Right lobe of liver (tissue), 6 donors: ENCODE results near the gene ARID5B. TPM values are rescaled to one million over a fixed set of nuclear protein-coding genes. Genes with fewer than 3 reads are reported as not detected.
A peak's percentile ranks its signal among the peaks of the same experiment; 100 is the strongest.

Experiments used
- ATAC-seq, 4 donors: fragments of 200-7000 bp; cut with Tn5 transposase; one replicate each; pipeline ENCODE4 v1.9.1; 2020; ENCODE audit warnings: mild to moderate bottlenecking in 4 of 4, moderate library complexity in 4 of 4
- DNase-seq, 3 donors: peaks; one replicate each; pipeline ENCODE4 v3.0.0-alpha.2; 2020
- H3K27ac ChIP-seq, 3 donors: fragments of 200-600 bp; one replicate each; pipeline ENCODE4 v1.8.0; 2022
- H3K27me3 ChIP-seq, 2 donors: fragments of 200-600 bp; one replicate each; pipeline ENCODE4 v1.8.0; 2022
- H3K36me3 ChIP-seq, 4 donors: fragments of 200-600 bp; sonication (generic) in 1 of 4; one replicate each; pipeline versions ENCODE4 v1.5.1 to v1.8.0; 2017 to 2022; ENCODE audit warnings: control low read depth in 1 of 4
- H3K4me1 ChIP-seq, 4 donors: fragments of 200-600 bp; sonication (generic) in 1 of 4; one replicate each; pipeline versions ENCODE4 v1.5.1 to v1.8.0; 2017 to 2022; ENCODE audit warnings: control low read depth in 1 of 4
- H3K4me3 ChIP-seq, 3 donors: fragments of 200-600 bp; one replicate each; pipeline ENCODE4 v1.8.0; 2022
- H3K9me3 ChIP-seq, 4 donors: fragments of 200-600 bp; sonication (generic) in 1 of 4; one replicate each; pipeline versions ENCODE4 v1.5.1 to v1.8.0; 2017 to 2022; ENCODE audit warnings: control low read depth in 1 of 4
- POLR2A ChIP-seq: fragments of 450-650 bp; IDR thresholded peaks from one replicate; pipeline ENCODE4 v1.6.1; 2017; ENCODE audit warnings: antibody characterized with exemption, mild to moderate bottlenecking
- WGBS: methylation state at CpG from one replicate; pipeline ENCODE4 v1.1.6; 2018; ENCODE audit warnings: low coverage, low lambda C conversion rate; ENCODE audit not compliant: insufficient coverage; ENCODE audit errors: missing lambda C conversion rate; 5-methylcytosine and 5-hydroxymethylcytosine counted together
- intact Hi-C, 2 donors: fragments of 100-400 bp; cut with DNase I; formaldehyde crosslinking; loops; one replicate each; pipeline versions ENCODE4 v1.11.2 to v1.14.1; 2022
- total RNA-seq, 6 experiments: library from RNA; depleted of rRNA in 2 of 6; stranded (reverse); fragments of >200 nt in 2 of 6; fragmentation: NEBNext Ultra II Directional in 3 of 6; extraction: Animal tissue kit (Norgen Biotek cat#: 25700) in 3 of 6; gene quantifications; one replicate each; pipeline versions ENCODE4 v1.1.0 to v1.2.4, GENCODE V29; 2016 to 2023
- TF ChIP-seq, protein P1 (sequence below), 4 donors: fragments of 200-600 bp in 3 of 4; fragments of 450-650 bp in 1 of 4; IDR thresholded peaks; one replicate each; pipeline versions ENCODE4 v1.5.1 to v1.8.0; 2016 to 2022; ENCODE audit warnings: antibody characterized with exemption in 4 of 4, mild to moderate bottlenecking in 2 of 4
- donor health status: DM: no; HTN: yes; CAD: no.
- donor health status: DM: no; HTN: no; CAD: no.
- donor health status: DM: no; HTN: no; CAD: no.
- donor health status: DM: no; HTN: yes; CAD: no.
- donor health status: DM: no; HTN: yes; CAD: no.

The ARID5B gene
- total RNA-seq, 6 experiments from 2014 or later, result 2.7 to 10.5 (median 5.3) TPM

DNA sequence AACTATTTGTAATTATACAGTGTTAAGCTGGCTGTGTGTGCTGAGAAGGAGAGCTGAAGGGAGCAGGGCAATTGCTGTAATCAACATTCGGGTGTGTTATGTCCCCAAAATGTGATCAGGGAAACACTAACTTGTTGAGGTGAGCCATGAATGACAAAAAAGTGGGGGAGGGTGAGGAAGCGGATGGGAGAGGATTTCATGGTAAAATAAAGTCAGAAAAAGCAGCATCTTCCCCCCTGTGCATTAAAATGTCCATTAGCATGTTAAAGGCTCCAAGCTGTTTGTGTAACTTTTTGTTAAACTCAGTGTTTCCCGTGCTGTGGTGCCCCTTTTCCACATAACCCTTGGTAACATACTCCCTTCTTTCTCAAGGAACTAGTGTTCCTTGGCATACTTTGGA is 84.9 kb downstream of the ARID5B start:
- H3K9me3 ChIP-seq, result no peaks in the 10 kb centered on the region
- ATAC-seq, result no peak
- no peak for TF ChIP-seq POLR2A
- TF ChIP-seq, protein P1, sequence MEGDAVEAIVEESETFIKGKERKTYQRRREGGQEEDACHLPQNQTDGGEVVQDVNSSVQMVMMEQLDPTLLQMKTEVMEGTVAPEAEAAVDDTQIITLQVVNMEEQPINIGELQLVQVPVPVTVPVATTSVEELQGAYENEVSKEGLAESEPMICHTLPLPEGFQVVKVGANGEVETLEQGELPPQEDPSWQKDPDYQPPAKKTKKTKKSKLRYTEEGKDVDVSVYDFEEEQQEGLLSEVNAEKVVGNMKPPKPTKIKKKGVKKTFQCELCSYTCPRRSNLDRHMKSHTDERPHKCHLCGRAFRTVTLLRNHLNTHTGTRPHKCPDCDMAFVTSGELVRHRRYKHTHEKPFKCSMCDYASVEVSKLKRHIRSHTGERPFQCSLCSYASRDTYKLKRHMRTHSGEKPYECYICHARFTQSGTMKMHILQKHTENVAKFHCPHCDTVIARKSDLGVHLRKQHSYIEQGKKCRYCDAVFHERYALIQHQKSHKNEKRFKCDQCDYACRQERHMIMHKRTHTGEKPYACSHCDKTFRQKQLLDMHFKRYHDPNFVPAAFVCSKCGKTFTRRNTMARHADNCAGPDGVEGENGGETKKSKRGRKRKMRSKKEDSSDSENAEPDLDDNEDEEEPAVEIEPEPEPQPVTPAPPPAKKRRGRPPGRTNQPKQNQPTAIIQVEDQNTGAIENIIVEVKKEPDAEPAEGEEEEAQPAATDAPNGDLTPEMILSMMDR (IDR thresholded peaks at IDR 0.05), result no peak
- H3K27ac ChIP-seq, result no peak overlapping the region
- peaks cover 0 to 12% (median 2%) of the 10 kb centered on the region in 4 donors for H3K4me1 ChIP-seq
- intact Hi-C loops, result no loop called here
- H3K27me3 ChIP-seq, result no peaks in the 10 kb centered on the region
- DNase-seq, result no peak
- no peak overlapping the region for H3K4me3 ChIP-seq
- WGBS, result 93% methylated on average over 3 of the region's 3 CpGs
- no peaks in the 10 kb centered on the region for H3K36me3 ChIP-seq

DNA sequence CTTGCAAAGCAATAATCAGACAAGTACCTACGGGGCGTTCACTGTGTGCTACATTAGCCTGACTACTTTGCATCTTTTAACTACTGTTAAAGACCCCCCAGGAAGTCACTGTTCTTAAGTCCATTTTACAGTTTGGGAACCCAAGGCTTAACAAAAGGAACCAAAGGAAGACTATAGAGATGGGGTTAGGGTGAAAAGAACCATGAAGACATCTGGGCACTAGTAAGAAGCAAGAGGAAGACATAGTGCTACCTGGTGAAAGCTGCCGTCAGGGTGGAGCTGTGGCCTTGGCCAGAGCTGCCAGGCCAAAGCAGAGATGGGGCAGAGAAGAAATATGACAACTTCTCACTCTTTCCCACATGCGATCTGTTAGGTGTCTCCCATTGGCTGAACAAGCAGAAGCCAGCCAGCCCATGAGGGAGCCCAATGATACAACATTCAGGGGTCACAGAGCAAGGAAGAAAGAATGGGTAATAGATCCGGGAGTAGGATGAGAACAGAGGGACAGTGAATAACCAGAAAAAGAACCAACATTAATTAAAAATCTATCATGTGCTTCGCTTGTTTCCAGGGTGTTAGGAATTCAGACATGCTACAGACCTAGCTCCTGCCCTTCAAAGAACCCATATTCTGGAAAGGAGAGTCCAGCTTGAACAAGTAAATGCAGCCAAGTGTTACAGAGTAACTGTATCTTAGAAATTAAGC is 85.4 kb downstream of the ARID5B start:
- 93% methylated on average over 6 of the region's 6 CpGs for WGBS
- no peak overlapping the region for H3K27ac ChIP-seq

DNA sequence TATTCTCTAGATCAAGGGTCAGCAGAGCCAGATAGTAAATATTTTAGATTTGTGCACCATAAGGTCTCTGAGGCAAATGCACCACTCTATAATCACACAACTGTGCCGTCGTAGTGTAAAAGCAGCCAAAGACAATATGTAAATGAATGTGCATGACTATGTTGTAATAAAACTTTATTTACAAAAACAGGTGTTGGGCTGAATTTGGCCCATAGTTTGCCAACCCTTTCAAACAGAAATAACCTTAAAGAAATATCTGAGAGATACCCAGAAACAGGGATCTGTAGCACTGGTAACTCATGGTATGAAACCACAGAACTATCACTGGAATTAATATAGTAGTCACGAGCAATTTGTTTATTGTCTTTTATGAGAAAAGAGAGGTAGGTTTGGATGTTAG is 86.0 kb downstream of the ARID5B start:
- 46% methylated on average over 3 of the region's 3 CpGs for WGBS
- TF ChIP-seq, protein P1 (IDR thresholded peaks at IDR 0.05), result no peak
- no peak for TF ChIP-seq POLR2A
- no peaks in the 10 kb centered on the region for H3K27me3 ChIP-seq
- no peaks in the 10 kb centered on the region for H3K36me3 ChIP-seq
- ATAC-seq, result peak in 1 of 4 donors; percentile 16
- intact Hi-C loops, result no loop called here
- H3K27ac ChIP-seq, result no peak overlapping the region
- no peak for DNase-seq
- no peaks in the 10 kb centered on the region for H3K9me3 ChIP-seq
- peaks cover 0 to 19% (median 2%) of the 10 kb centered on the region in 4 donors for H3K4me1 ChIP-seq
- no peak overlapping the region for H3K4me3 ChIP-seq

More for the DNA sequence above, 85.4 kb downstream of the ARID5B start:
- Histone ChIP-seq H3K27me3 (no peaks in the 10 kb centered on the region), H3K4me3 (no peak overlapping the region), H3K36me3 (no peaks in the 10 kb centered on the region), H3K4me1 (peaks cover 0 to 13% (median 2%) of the 10 kb centered on the region in 4 donors), H3K9me3 (no peaks in the 10 kb centered on the region)
- no peak for DNase-seq
- TF ChIP-seq POLR2A, result no peak
- TF ChIP-seq, protein P1 (IDR thresholded peaks at IDR 0.05), result no peak
- no peak for ATAC-seq
- intact Hi-C loops, result no loop called here

DNA sequence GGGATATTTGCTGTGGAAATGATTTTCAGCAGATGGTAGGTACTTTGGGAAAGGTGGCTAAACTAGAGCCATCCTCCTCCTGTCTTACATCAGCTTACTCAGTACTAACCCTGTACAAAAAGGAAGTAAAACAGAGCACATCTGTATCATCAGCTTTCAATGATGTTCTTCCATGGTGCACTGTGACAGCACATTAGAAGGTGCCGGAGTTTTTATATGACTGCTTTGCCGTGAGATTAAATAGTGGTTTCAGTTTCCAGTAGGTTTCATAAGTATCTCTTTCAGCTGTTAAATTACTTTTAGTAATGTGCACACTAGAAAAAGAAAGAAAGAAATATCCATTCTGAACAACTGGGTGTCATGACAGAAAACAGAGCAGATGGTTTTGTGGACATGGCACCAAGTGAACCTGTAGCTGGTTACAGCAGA is 86.5 kb downstream of the ARID5B start:
- peak overlapping the region in 1 of 3 donors; percentile 29 for H3K27ac ChIP-seq
- ATAC-seq (peak; percentile 49 to 63 (median 60)), DNase-seq (no peak)

More for the DNA sequence above, 86.5 kb downstream of the ARID5B start:
- no peaks in the 10 kb centered on the region for H3K9me3 ChIP-seq
- no peaks in the 10 kb centered on the region for H3K36me3 ChIP-seq
- no peaks in the 10 kb centered on the region for H3K27me3 ChIP-seq
- intact Hi-C loops, result no loop called here
- H3K4me3 ChIP-seq, result no peak overlapping the region
- WGBS, result 6% methylated on average over 2 of the region's 2 CpGs
- peaks cover 0 to 22% (median 2%) of the 10 kb centered on the region in 4 donors for H3K4me1 ChIP-seq
- no peak for TF ChIP-seq POLR2A
- TF ChIP-seq, protein P1 (IDR thresholded peaks at IDR 0.05), result no peak
